Measurements from ENCODE around the gene KDM5C. TPM values are rescaled to one million over a fixed set of nuclear protein-coding genes. Genes with fewer than 3 reads are reported as not detected.

The KDM5C gene
- total RNA-seq = 67.2 and 110 TPM in 2 replicates

DNA sequence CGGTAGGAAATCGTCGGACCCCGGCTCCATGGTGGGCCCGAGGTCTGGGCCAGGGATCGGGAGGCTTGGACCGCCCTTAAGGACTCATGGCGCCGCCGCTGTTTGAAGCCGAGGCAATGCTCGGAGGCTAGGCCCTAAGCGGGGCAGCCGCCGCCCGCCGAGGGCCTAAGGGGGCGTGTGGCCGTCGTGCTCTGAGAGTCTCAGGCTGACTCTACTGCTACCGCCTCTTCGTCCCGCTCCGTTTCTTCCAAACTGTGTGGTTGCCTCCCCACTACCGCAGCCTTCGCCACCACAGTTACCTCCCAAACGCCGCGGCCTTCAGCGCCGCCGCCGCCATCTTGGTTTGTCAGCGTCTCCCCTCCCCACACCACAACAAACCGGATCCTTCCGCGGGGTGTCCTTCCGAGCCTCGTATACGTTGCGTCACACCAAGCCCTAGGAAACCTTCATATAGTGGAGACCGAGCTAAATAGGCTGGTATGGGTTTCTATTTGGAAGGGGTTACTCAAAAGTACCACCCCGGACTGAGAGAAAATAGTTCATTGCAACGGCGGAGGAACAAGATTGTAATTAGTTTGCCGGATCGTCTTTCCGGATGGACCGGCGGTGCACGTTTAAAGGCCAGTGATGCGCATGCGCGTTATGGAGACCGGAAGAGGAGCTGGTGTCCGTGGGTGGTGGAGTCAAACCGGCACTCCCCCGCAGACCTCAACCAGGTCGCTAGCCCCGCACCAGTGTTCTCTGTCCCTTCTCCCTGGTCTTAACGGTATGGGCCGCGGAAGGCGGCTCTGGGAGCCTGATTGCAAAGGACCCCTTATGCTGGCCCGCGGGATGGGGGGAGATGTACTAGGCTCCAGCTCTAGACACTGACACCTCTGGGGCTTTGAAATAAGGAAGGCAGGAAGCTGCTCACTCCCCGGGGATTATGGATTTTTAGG is at the start of gene KDM5C:
Gene KDM5C, minus strand, starts transcription at position 348 of the 938 bp plus-strand sequence. Its CDS starts 318 bp downstream, at position 30.

Other genes with a start within 250 kb of the KDM5C start
- 3.7 and 9.8 TPM in 2 replicates for gene GPR173, start 176.4 kb downstream of the KDM5C start, total RNA-seq
- gene TSPYL2, start 142.8 kb downstream of the KDM5C start, total RNA-seq = 16.0 and 18.8 TPM in 2 replicates
- 1.8 and 10.6 TPM in 2 replicates for gene KANTR, start 131.1 kb downstream of the KDM5C start, total RNA-seq
- gene IQSEC2, start 56.4 kb upstream of the KDM5C start, total RNA-seq = 17.3 and 18.8 TPM in 2 replicates
- 12.1 and 13.8 TPM in 2 replicates for gene SMC1A, start 197.4 kb upstream of the KDM5C start, total RNA-seq
- gene RIBC1, start 197.7 kb upstream of the KDM5C start, total RNA-seq = 0.65 and 1.4 TPM in 2 replicates
- gene HSD17B10, start 209.2 kb upstream of the KDM5C start, total RNA-seq = 75.8 and 95.3 TPM in 2 replicates

All from epithelial cell of alveolus of lung (primary cell).